NB4 (cell line): ENCODE results near the gene DIS3L2.
"Not testable (repeated sequence)": the region's sequence is repeated elsewhere in the genome, so short reads cannot be mapped to it uniquely, and the experiment has no call there.

Source experiments
- DNase-seq: peaks from one replicate; pipeline ENCODE4 v3.0.0; 2010; ENCODE audit warnings: low read depth
- H3K4me3 ChIP-seq: one replicate; pipeline ENCODE4 v1.5.1; 2011; ENCODE audit warnings: mild to moderate bottlenecking, low read depth, low read length, moderate library complexity
- MYC ChIP-seq: IDR thresholded peaks from 2 replicates; pipeline ENCODE4 v1.6.1; 2011; ENCODE audit warnings: low read depth, low read length
- POLR2A ChIP-seq: IDR thresholded peaks from 2 replicates; pipeline ENCODE4 v1.6.1; 2011; ENCODE audit warnings: mild to moderate bottlenecking; ENCODE audit not compliant: insufficient read length; ENCODE audit errors: extremely low read depth
- TF ChIP-seq, protein P1 (sequence below): IDR thresholded peaks from one replicate; pipeline ENCODE4 v1.5.1; 2012; ENCODE audit warnings: low read depth, low read length
- TF ChIP-seq, protein P2 (sequence below): IDR thresholded peaks from 2 replicates; pipeline ENCODE4 v1.6.1; 2011; ENCODE audit warnings: low read depth, low read length

The DIS3L2 gene

DNA sequence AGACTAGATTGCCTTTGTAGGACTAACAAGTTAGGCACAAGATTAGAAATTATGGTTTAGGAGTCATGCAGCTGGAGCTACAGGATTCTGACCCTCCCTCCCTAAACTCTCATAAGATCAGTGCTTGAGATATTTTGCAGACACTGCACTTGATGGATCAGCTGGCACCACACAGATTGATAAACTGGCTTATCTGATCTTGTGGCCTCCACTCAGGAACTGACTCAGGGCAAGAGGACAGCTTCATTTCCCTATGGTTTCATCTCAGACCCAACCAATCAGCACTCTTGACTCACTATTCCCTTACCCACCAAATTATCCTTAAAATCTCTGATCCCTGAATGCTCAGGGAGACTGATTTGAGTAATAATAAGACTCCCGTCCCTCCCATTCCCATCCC is 152.3 kb downstream of the DIS3L2 start:
- no peak overlapping the region for H3K4me3 ChIP-seq
- DNase-seq, result peak; percentile 61
- TF ChIP-seq POLR2A (no peak), MYC (no peak)
- TF ChIP-seq, protein P1, sequence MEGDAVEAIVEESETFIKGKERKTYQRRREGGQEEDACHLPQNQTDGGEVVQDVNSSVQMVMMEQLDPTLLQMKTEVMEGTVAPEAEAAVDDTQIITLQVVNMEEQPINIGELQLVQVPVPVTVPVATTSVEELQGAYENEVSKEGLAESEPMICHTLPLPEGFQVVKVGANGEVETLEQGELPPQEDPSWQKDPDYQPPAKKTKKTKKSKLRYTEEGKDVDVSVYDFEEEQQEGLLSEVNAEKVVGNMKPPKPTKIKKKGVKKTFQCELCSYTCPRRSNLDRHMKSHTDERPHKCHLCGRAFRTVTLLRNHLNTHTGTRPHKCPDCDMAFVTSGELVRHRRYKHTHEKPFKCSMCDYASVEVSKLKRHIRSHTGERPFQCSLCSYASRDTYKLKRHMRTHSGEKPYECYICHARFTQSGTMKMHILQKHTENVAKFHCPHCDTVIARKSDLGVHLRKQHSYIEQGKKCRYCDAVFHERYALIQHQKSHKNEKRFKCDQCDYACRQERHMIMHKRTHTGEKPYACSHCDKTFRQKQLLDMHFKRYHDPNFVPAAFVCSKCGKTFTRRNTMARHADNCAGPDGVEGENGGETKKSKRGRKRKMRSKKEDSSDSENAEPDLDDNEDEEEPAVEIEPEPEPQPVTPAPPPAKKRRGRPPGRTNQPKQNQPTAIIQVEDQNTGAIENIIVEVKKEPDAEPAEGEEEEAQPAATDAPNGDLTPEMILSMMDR, result no peak
- TF ChIP-seq, protein P2, sequence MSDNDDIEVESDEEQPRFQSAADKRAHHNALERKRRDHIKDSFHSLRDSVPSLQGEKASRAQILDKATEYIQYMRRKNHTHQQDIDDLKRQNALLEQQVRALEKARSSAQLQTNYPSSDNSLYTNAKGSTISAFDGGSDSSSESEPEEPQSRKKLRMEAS, result no peak

DNA sequence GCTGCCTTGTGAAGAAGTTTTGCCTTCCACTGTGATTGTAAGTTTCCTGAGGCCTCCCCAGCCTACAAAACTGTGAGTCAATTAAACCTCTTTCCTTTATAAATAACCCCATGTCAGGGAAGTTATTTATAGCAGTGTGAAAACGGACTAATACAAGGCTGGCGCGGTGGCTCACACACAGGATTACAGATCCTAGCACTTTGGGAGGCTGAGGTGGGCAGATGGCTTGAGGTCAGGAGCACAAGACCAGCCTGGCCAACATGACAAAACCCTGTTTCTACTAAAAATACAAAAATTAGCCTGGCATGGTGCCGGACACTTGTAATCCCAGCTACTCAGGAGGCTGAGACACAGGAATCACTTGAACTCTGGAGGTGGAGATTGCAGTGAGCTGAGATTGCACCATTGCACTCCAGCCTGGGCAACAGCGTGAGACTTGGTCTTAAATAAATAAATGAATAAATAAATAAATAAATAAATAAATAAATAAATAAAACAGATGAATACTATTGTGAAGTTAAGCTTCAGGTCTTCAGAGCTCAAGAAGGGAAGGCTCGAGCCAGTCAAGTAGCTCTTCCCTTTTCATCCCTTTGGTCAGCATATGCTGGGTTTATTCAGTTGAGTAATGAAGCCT is 154.3 kb downstream of the DIS3L2 start:
- H3K4me3 ChIP-seq, DNase-seq: not testable (repeated sequence)

DNA sequence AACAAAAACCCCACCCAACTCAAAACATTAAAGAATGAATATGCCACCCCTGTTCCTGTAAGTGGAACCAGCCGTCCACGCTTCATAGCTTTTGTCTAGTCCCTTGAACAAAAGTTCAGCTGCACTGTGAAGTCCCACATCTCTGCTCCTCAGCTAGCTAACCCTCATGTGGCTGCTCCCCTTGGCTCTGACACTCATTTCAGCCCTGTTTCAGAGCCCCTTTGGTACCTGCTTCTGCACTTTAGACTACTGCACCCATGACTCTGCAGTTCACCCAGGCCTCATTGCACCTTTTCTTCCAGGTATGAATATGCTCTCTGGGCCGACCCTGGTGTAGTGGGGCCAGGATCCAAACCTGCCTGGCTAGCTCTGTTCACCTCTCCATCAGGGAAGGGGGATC is 155.3 kb downstream of the DIS3L2 start:
- DNase-seq, result no peak
- H3K4me3 ChIP-seq, result no peak overlapping the region
- TF ChIP-seq, protein P1, result no peak
- TF ChIP-seq, protein P2, result no peak
- no peak for TF ChIP-seq MYC
- TF ChIP-seq POLR2A, result no peak

DNA sequence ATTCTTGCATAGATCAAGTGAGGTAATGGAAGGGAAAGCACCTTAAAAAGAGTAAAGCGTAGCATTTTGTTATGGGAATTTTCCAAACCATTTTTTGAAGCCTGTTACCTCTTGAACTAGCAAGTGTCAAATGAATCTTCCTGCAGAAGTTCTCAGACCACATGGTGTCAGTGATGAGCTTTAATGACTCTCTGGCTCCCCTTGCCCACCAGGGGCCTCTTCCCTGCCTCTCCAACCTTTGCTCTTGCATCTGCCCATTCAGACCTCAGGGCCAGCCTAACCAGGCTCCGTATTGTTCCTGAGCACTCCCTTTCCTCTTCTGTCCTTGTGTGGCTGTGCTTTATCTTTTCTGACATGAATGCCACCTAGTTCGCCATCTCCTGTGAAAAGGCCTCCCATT is 155.9 kb downstream of the DIS3L2 start:
- peak; percentile 25 for DNase-seq
- no peak for TF ChIP-seq POLR2A
- TF ChIP-seq, protein P1, result peak; percentile 7

DNA sequence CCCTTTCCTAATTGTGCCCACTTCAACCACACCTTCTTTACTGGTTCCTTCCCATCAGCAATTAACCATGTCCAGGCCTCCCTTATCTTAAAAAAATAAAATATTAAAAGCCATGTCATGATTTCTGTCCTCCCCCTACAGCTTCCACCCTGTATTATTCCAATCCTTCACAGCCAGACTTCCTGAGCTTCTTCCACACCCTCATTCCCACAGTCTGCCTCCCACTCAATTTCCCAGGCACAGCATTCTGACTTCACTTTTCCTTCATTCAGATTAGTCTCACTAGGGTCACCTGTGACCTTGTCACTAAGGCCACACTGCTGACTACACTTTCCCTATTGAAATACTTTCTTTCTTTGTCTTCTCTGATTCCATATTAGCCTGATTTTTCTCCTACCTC is 159.4 kb downstream of the DIS3L2 start:
- no peak for DNase-seq
- no peak for TF ChIP-seq MYC
- no peak for TF ChIP-seq POLR2A
- TF ChIP-seq, protein P1, result no peak
- TF ChIP-seq, protein P2, result no peak
- no peak overlapping the region for H3K4me3 ChIP-seq

More for the DNA sequence above, 155.9 kb downstream of the DIS3L2 start:
- H3K4me3 ChIP-seq, result no peak overlapping the region

DNA sequence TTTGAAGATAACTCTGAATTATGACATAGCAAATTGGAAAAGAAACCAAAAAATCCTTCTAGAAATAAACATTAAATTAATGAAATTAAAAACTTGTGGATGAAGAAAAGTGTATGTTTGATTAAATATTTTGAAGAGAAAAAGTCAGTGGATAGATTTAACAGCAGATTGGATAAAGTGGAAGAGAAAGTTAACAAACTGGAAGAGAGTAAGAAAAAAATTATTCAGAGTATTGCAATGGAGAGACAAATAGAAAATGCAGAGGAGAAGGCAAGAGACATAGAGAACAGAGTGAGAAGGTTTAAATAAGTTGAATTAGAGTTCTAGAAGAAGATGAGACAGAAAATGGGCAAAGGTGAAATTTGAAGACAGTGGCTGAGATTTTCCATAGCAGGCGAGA is 162.8 kb downstream of the DIS3L2 start:
- DNase-seq, result no peak
- TF ChIP-seq POLR2A (no peak), MYC (no peak)
- TF ChIP-seq, protein P1, result no peak
- TF ChIP-seq, protein P2, result no peak
- H3K4me3 ChIP-seq, result no peak overlapping the region
